NCI-H524 treated with DMSO at 0.1 percent for 48 hours (cell line): Measurements from ENCODE around the gene ABCC11.
"Not testable (repeated sequence)": the region's sequence is repeated elsewhere in the genome, so short reads cannot be mapped to it uniquely, and the experiment has no call there.

Experiments
- DNase-seq: peaks from one replicate; lab custom pipeline; 2025; lab: John Stamatoyannopoulos, UW

Gene ABCC11

GRCh38 chr16:48246066-48246465 is 1.3 kb downstream of the ABCC11 start:
- DNase-seq: no peak

GRCh38 chr16:48244863-48245195 is 2.5 kb downstream of the ABCC11 start:
- DNase-seq: no peak

- DNase-seq: peak; percentile 71
Observed at GRCh38 chr16:48244080-48244862, 3.1 kb downstream of the ABCC11 start, which contains the start of gene LONP2. Gene LONP2 (plus strand): TSS chr16:48244300. CDS start chr16:48244389, 89 bp downstream.

GRCh38 chr16:48240147-48240546 is 7.2 kb downstream of the ABCC11 start:
- not testable (repeated sequence) for DNase-seq

- DNase-seq: no peak
Observed at GRCh38 chr16:48236286-48236685, 11.1 kb downstream of the ABCC11 start.

DNA sequence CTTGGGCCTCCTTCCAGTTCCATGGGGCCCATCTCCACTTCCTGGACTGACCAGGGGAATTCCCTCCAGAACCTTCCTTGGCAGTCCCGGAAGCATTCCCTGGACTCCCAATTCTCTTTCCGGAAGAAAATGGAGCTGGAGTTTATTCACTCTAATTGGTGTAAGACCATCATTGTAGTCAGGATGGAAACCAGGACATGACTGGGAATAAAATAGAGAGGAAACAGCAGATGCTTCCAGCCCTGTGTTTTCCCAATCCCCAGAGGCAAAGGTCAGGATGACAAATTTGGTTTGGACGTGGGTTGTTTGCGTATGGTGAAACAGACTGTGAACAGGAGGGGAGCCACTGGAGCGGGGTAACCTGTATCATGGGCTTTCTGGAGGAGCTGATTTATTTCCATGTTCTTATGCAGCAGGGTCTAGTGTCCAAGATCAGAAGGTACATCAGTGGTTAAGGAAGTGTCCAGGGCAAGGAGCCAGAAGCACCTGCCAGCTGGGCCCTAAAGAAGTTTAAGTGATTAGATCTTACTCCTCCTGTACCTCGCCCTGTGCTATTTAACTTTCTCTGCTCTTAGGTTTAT is 11.7 kb downstream of the ABCC11 start:
- DNase-seq: no peak

- no peak for DNase-seq
Observed at GRCh38 chr16:48235058-48235555, 12.2 kb downstream of the ABCC11 start.

DNA sequence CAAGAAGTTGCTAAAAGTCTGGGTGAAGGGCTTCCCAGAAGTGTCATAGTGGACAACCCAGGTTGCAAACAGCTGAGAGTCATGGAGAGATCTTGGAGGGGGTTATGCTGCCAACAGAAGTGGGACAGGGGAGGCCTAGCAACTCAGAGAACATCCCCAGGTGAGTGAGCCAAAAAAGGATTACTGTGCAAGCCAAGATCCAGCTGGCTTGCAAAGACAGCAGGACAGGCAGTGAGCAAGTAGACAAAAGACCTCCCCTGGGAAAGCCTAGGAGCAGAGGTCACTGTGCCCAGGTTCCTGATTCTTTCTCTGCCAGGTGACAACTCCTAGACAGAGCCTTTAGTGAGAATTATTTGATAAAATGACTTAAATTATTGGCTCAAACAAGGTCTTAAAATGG is 12.7 kb downstream of the ABCC11 start:
- no peak for DNase-seq

DNA sequence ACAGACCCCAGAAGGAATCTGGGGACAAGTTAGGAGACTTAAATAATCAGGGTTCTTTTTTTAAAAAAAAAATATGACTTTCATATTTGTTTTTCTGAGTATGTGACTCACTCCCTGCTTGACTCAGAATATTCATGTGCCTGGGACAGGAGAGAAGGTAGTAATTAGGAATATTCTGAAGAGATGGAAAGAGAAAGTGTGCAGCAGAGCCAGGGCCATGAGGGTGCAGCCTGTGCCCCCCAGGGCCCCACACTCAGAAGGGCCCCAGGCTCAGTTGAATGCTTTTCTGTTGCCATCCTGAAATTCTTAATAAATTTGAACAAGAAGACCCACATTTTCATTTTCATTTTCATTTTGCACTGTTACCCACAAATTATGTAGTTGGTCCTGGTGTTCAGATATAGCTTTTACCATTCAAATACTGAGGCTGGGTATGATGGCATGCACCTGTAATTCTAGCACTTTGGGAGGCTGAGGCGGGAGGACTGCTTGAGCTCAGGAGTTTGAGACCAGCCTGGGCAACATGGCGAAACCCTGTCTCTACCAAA is 14.8 kb downstream of the ABCC11 start:
- DNase-seq: no peak

DNA sequence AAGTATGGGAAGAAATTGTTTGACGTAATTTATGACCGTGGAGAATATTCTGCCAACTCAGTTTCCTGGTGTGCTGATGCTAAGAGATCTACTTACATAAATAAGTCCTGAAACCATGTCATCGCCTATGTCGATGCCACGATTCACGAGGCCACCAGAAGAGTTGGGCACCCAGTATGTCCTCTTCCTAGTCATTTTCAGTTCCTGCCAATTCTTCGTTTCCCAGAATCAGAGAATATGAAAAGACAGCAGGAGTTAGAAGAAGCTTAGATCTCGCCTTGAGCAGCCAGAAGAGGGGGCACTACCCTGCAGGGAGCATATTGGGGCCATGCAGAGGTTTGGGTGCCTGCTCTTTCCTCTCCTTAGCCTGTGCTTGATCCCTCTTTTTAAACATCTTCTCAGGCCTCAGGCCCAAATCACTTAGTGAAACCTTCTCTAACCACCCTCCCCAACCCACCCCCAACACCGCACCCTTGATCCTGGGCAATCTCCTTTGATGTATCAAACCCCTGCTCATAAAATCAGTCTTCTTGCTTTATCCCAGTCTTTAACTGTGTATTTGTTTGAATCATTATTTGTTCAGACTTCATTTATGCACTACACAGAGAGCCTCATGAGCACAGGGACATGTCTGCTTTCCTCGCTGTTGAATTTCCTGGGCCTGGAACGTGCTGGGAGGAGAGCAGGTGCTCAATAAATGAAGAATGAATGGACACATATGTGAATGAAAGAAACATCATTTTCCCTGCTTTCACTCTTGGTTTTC is 15.4 kb downstream of the ABCC11 start:
- no peak for DNase-seq

GRCh38 chr16:48225456-48225855 is 21.9 kb downstream of the ABCC11 start:
- no peak for DNase-seq

GRCh38 chr16:48223490-48223889 is 23.8 kb downstream of the ABCC11 start:
- no peak for DNase-seq

DNA sequence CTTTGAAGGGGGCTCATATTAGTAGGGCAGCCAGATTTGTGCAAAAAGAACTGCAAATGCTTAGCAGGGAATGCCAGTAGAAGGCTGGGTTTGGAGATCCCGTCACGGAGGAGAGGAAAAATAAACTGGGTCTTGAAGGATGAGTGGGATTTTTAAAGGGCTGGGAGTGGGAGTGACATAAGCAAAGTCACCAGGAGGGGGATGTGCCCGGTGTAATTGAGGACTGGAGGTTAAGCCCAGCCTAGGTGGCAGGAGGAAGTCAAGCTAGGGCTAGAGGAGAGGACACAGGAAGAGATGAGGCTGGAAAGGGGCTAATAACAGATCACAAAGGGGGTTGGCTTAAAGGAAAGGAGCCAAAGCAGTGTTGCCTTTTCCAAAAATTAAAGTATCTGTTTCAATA is 26.4 kb downstream of the ABCC11 start:
- no peak for DNase-seq

GRCh38 chr16:48218473-48218872 is 28.9 kb downstream of the ABCC11 start:
- no peak for DNase-seq

DNA sequence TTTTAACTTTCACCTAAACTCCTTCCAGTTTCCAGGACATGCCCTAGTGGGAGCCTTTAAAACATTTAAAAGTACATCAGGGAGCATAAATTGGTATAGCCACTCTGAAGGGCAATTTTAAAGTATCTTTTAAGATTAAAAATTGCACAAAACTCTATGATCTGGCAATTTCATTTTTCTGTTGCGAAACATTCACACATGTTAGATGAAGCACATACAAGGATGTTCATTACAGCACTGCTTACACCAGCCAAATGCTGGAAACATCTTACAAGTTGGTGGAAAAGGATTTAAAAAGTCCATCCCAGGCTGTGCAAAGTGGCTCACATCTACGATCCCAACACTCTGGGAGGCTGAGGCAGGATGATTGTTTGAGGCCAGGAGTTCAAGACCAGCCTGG is 29.6 kb downstream of the ABCC11 start:
- DNase-seq: no peak

- no peak for DNase-seq
Observed at GRCh38 chr16:48215738-48216137, 31.6 kb downstream of the ABCC11 start.

GRCh38 chr16:48212033-48212432 is 35.3 kb downstream of the ABCC11 start:
- DNase-seq: no peak

DNA sequence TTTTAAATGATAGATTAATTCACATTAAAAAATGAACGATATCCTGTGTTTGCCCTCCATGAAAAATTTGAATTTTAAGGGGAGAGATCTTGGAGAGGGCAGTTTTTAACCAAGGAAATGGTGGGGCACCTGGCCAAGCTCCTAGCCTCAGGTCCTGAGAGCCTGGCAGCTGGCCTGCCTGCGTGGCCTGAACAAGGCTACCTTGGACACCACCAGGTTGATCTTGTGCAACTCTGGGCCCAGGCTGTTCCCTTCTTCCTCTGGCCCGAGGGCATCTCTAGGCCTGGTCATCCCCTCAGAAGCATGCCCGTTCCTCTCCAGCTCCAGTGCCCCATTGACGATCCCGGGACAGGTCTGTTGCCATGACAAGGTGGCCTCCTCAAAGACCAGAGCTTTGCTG is 36.6 kb downstream of the ABCC11 start:
- no peak for DNase-seq

GRCh38 chr16:48206594-48207242 is 40.6 kb downstream of the ABCC11 start:
- no peak for DNase-seq

DNA sequence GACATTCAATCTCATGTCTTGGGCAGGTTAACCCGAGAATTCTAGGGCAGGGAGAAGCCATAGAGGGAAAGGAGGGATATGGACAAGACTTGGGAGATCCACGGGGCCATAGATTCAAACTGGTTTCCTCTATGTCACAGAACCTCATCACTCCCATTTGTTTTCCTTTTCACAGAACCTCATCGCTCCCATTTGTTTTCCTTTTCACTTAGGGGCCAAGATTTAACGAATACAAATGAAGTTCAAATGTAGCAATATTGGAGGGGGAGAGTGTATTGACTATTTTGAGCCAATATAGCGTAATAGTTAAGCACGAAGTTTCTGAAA is 42.6 kb downstream of the ABCC11 start:
- no peak for DNase-seq

DNA sequence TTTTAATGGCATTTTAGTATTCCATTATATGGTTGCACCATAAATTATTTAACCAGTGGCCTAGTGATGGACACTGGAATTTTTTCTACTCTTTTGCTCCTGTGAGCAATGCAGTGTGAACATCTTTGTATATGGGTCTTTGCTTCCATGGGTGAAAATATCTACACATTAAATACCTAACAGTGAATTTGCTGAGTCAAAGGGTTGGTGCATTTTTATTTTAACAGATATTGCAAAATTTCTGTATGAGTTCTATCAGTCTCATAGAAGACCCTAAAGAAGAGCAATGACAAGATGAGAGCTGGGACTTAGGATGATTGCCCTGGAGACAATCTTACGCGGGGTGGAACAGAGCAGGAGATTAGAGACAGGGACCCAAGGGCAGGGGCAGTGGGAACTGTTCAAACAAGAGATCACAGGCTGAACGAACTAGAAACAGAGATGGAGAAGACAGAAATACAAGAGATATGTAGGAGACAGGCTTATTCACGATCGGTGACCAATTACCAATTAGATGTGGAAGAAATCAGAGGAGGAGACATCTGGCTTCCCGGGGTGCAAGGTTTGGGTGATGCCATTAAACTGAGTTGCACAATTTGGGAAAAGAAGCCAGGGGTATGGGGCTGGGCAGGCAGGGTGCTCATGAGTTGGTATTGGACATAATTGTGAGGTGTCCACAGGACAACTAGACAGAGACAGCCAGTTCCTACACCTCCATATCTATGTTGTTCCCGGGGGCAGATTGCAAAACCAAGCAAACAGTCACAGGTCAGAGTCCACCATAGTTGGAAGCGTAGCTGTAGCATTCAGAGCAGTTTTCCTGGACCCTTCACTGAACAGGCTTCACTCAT is 43.1 kb downstream of the ABCC11 start:
- DNase-seq: no peak
